Astrocyte of the cerebellum (primary cell): ENCODE measurements around the gene TMEM129.
A peak's percentile ranks its signal among the peaks of the same experiment; 100 is the strongest.

Source experiments
- DNase-seq: peaks from one replicate; pipeline ENCODE4 v3.0.0-alpha.2; 2011; ENCODE audit warnings: low read depth
- H3K4me3 ChIP-seq: 2 replicates; pipeline ENCODE4 v1.5.1; 2011; ENCODE audit warnings: mild to moderate bottlenecking, low read depth, low read length, moderate library complexity
- in situ Hi-C: cut with HindIII; loops from 2 replicates; pipeline ENCODE4 v1.10.0; 2017; ENCODE audit warnings: low sequenced_read_pairs
- TF ChIP-seq, protein P1 (sequence below): IDR thresholded peaks from 2 replicates; pipeline ENCODE4 v1.5.1; 2012; ENCODE audit warnings: low read length, low read depth, moderate library complexity, mild to moderate bottlenecking; ENCODE audit errors: missing control alignments

The TMEM129 gene

DNA sequence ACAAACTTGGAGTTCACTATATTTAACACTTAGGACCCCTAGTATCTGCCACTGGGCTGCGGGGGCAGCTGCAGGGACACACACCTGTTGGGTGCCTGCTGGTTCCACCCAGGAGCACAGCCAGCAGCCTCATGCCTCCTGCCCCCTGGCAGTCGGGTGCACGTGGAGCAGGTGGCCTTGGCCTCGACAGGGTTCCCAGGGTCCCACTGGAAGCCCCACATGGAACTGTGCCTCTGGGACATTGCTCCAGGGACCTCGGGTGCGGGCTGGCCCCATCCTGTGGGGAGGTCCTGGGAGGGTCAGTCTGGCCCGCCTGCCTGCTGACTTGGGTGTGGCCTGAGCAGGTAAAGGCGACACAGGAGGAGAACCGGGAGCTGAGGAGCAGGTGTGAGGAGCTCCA lies 18.2 kb upstream of the TMEM129 start:
- no peak for DNase-seq
- no peak overlapping the region for H3K4me3 ChIP-seq
- in situ Hi-C loops: no loop called here
- TF ChIP-seq, protein P1, sequence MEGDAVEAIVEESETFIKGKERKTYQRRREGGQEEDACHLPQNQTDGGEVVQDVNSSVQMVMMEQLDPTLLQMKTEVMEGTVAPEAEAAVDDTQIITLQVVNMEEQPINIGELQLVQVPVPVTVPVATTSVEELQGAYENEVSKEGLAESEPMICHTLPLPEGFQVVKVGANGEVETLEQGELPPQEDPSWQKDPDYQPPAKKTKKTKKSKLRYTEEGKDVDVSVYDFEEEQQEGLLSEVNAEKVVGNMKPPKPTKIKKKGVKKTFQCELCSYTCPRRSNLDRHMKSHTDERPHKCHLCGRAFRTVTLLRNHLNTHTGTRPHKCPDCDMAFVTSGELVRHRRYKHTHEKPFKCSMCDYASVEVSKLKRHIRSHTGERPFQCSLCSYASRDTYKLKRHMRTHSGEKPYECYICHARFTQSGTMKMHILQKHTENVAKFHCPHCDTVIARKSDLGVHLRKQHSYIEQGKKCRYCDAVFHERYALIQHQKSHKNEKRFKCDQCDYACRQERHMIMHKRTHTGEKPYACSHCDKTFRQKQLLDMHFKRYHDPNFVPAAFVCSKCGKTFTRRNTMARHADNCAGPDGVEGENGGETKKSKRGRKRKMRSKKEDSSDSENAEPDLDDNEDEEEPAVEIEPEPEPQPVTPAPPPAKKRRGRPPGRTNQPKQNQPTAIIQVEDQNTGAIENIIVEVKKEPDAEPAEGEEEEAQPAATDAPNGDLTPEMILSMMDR: no peak

DNA sequence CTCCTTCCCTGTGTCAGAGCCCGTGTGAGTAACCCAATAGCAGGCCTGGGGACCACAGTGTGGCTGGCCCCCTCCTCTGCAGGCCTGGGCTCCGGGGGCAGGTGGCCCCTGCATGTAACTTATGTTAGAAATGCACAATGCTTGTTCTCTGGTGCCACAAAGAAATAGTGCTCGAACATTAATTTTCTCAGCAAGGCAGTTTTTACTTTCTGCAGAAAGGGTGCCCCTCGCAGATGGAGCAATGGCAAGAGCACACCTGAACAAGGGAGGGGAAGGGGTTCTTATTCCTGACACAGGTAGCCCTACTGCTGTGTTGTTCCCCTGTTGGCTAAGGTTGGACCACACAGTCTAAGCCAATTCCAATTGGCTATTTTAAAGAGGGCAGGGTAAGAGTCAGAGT lies 17.3 kb upstream of the TMEM129 start:
- TF ChIP-seq, protein P1: no peak
- H3K4me3 ChIP-seq: no peak overlapping the region
- no peak for DNase-seq
- in situ Hi-C loops: no loop called here

DNA sequence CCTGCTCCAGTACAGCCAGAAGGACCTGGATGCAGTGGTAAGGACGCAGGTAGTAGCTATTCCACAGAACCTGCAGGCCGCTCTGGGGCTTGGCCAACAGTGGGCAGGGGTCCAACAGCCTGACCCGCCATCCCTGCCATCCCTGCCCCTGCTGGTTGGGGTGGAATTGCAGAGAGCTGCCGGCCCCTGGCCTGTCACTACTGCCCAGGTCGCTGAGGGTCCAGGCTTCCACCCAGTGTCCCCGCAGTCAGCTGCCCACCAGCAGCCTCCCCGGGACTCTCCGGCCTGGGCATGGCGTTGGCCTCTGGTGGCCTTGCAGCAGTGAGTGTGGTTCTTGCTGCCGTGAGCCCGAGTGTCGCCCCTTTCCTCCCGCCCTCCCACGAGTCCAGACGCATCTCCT lies 16.5 kb upstream of the TMEM129 start:
- DNase-seq: no peak
- TF ChIP-seq, protein P1: no peak
- no peak overlapping the region for H3K4me3 ChIP-seq
- in situ Hi-C loops: no loop called here

DNA sequence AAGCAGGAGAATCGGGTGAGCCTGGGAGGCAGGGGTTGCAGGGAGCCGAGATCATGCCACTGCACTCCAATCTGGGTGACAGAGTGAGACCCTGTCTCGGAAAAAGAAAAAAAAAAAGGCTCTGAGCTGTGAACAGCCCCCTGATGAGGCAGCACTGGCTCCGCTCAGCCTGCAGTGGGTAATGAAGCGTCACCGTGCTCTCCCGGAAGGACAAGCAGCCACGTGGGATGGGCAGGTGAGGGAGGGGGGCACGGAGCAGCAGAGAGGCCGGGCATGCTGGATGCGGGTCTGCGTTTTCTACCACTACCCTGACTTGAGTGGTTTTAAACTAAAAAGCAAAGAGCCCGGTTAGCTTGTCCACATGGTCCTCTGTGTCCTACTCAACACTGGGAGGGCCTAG lies 15.7 kb upstream of the TMEM129 start:
- in situ Hi-C loops: no loop called here
- DNase-seq: no peak
- TF ChIP-seq, protein P1: no peak
- H3K4me3 ChIP-seq: no peak overlapping the region

DNA sequence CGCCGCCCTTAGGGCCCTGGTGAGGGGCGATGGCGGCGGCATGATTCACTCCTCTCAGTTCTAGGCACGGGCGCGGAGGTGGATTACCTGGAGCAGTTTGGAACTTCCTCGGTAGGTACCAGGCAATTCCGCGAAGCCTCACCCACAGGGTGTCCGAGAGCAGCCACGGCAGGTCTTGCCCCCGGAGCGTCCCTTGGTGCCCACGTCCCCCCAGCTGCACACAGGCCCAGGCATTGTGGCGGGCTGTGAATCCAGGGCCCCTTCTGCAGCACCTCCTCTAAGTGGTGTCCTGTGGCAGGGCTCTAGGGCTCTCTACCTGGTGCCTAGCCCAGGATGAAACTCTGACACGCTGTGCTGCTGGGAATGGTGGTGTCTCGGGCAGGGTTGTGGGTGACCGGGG lies 14.1 kb upstream of the TMEM129 start:
- in situ Hi-C loops: no loop called here

DNA sequence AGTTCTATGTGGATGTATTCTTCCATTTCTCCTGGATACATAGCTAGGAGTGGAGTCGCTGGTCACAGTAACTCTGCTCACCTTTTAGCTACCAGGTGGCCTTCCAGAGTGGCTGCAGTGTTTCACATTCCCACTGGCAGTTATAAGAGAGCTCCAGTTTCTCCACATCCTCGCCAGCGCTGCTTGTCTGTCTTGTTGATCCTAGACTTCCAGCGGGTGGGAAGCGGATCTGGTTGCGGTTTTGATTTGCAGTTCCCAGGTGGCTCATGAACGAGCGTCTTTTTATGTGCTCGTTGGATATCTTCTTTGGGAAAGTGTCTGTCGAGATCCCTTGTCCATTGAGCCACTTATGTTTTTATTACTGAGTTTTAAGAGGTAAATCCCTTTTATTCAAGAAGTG lies 11.8 kb upstream of the TMEM129 start:
- in situ Hi-C loops: no loop called here
- TF ChIP-seq, protein P1: no peak

More for the DNA sequence above, 14.1 kb upstream of the TMEM129 start:
- DNase-seq: no peak
- no peak overlapping the region for H3K4me3 ChIP-seq
- TF ChIP-seq, protein P1: no peak

DNA sequence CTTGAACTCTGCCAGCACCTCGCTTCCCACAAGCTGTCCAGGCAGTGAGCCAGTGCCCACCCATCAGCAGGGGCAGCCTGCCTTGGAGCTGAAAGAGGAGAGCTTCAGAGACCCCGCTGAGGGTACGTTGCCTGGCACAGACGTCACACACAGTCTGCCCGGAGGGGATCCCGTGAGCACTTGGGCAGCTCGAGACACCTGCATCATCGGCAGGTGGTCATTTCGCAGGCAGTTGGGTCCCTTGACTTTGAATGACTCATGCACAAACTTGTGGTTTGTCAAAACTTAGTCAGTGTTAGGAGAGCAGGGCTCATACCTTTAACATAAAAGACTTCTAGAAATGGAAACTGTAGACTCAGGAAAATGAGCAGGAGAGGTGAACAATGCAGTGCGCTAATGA lies 10.1 kb upstream of the TMEM129 start:
- in situ Hi-C loops: no loop called here
- no peak overlapping the region for H3K4me3 ChIP-seq
- TF ChIP-seq, protein P1: no peak
- peak; percentile 32 for DNase-seq

More for the DNA sequence above, 11.8 kb upstream of the TMEM129 start:
- no peak overlapping the region for H3K4me3 ChIP-seq
- no peak for DNase-seq
